Measurements from ENCODE around the gene FBXO8.
A peak's percentile ranks its signal among the peaks of the same experiment; 100 is the strongest.
"Not testable (repeated sequence)": the region's sequence is repeated elsewhere in the genome, so short reads cannot be mapped to it uniquely, and the experiment has no call there.

FBXO8 gene

GRCh38 chr4:174283507-174284471 lies at the start of gene FBXO8, which contains the start of gene CEP44:
TSS of gene FBXO8 (minus strand) at chr4:174283667. CDS start at chr4:174263092, 20,575 bp downstream.
TSS of gene CEP44 (plus strand) at chr4:174283911. CDS start at chr4:174299122, 15,211 bp downstream.
- DNase-seq = peak; percentile 81

GRCh38 chr4:174332741-174333493 lies 49.5 kb upstream of the FBXO8 start:
- no peak for DNase-seq

- DNase-seq = no peak
Measured at GRCh38 chr4:174324725-174325124, 41.3 kb upstream of the FBXO8 start.

GRCh38 chr4:174324236-174324635 lies 40.8 kb upstream of the FBXO8 start:
- no peak for DNase-seq

- DNase-seq = no peak
Measured at GRCh38 chr4:174320494-174321199, 37.2 kb upstream of the FBXO8 start.

GRCh38 chr4:174318829-174319764 lies 35.6 kb upstream of the FBXO8 start:
- peak; percentile 45 for DNase-seq

GRCh38 chr4:174317531-174317930 lies 34.1 kb upstream of the FBXO8 start:
- no peak for DNase-seq

GRCh38 chr4:174316954-174317353 lies 33.5 kb upstream of the FBXO8 start:
- DNase-seq = no peak

GRCh38 chr4:174316546-174316945 lies 33.1 kb upstream of the FBXO8 start:
- DNase-seq = no peak

- no peak for DNase-seq
Measured at GRCh38 chr4:174314770-174315169, 31.3 kb upstream of the FBXO8 start.

GRCh38 chr4:174314274-174314673 lies 30.8 kb upstream of the FBXO8 start:
- no peak for DNase-seq

- no peak for DNase-seq
Measured at GRCh38 chr4:174312993-174313392, 29.5 kb upstream of the FBXO8 start.

GRCh38 chr4:174307694-174308093 lies 24.2 kb upstream of the FBXO8 start:
- DNase-seq = no peak

- DNase-seq = no peak
Measured at GRCh38 chr4:174305961-174306360, 22.5 kb upstream of the FBXO8 start.

GRCh38 chr4:174304664-174305063 lies 21.2 kb upstream of the FBXO8 start:
- no peak for DNase-seq

GRCh38 chr4:174303687-174304086 lies 20.2 kb upstream of the FBXO8 start:
- no peak for DNase-seq

GRCh38 chr4:174295142-174295541 lies 11.7 kb upstream of the FBXO8 start:
- not testable (repeated sequence) for DNase-seq

GRCh38 chr4:174294641-174295040 lies 11.2 kb upstream of the FBXO8 start:
- not testable (repeated sequence) for DNase-seq

GRCh38 chr4:174292473-174292872 lies 9.0 kb upstream of the FBXO8 start:
- DNase-seq = no peak

GRCh38 chr4:174286870-174287269 lies 3.4 kb upstream of the FBXO8 start:
- DNase-seq = no peak

GRCh38 chr4:174284487-174284886 lies 1.0 kb upstream of the FBXO8 start:
- no peak for DNase-seq

Measured in suppressor macrophage treated with lipopolysaccharide for 4 hours (primary cell).